ENCODE measurements around the gene NDUFB8. TPM values are rescaled to one million over a fixed set of nuclear protein-coding genes. Genes with fewer than 3 reads are reported as not detected.

The NDUFB8 gene
- total and polyA plus RNA-seq, 4 donors, result 72.4 to 297 (median 199) TPM

GRCh38 chr10:100534726-100535125, 5.1 kb upstream of the NDUFB8 start (continued):
- no peak for TF ChIP-seq CTCF (IDR thresholded peaks at IDR 0.05; ENCODE audit: low read depth, low read length, missing input control)
- no peak for TF ChIP-seq RAD21 (IDR thresholded peaks at IDR 0.05)

GRCh38 chr10:100531761-100532160, 2.1 kb upstream of the NDUFB8 start:
- TF ChIP-seq TAF1 (conservative IDR thresholded peaks at IDR 0.05) (no peak), REST (IDR thresholded peaks at IDR 0.05) (no peak), FOXA1 (IDR thresholded peaks at IDR 0.05) (no peak), HNF4G (IDR thresholded peaks at IDR 0.05) (no peak), CTCF (IDR thresholded peaks at IDR 0.05; ENCODE audit: low read depth, low read length, missing input control) (no peak), FOXA2 (IDR thresholded peaks at IDR 0.05) (no peak), EGR1 (IDR thresholded peaks at IDR 0.05; ENCODE audit: low read depth in 2 of 2) (no peak), MAX (IDR thresholded peaks at IDR 0.05) (no peak)
- Histone ChIP-seq H3K9ac (ENCODE audit: low read depth in 1 of 2, low read length in 2 of 2) (no peak overlapping the region), H3K9me3 (ENCODE audit: control insufficient read depth in 4 of 4, low read length in 3 of 4) (no peaks in the 10 kb centered on the region), H3K36me3 (ENCODE audit: control insufficient read depth in 4 of 4, insufficient read depth in 3 of 4, low read depth in 1 of 4, low read length in 3 of 4) (peaks cover 0 to 3% (median 3%) of the 10 kb centered on the region in 4 donors), H3K27ac (ENCODE audit: low read depth in 1 of 2, low read length in 2 of 2) (no peak overlapping the region), H3K4me3 (ENCODE audit: low read depth in 1 of 3, low read length in 3 of 3) (no peak overlapping the region), H3K4me1 (ENCODE audit: control insufficient read depth in 4 of 4, insufficient read depth in 4 of 4, low read length in 3 of 4) (peaks cover 4 to 36% (median 19%) of the 10 kb centered on the region in 4 donors), H3K27me3 (ENCODE audit: control insufficient read depth in 4 of 4, insufficient read depth in 4 of 4, low read length in 3 of 4) (no peaks in the 10 kb centered on the region)
- DNase-seq (ENCODE audit: low spot score), result no peak

- H3K4me1 ChIP-seq (ENCODE audit: control insufficient read depth in 4 of 4, insufficient read depth in 4 of 4, low read length in 3 of 4), result peaks cover 0 to 20% (median 9%) of the 10 kb centered on the region in 4 donors
Measured at GRCh38 chr10:100528921-100529474, 673 bp downstream of the NDUFB8 start.

More at GRCh38 chr10:100528921-100529474, 673 bp downstream of the NDUFB8 start:
- Histone ChIP-seq H3K4me3 (ENCODE audit: low read depth in 1 of 3, low read length in 3 of 3) (peak overlapping the region; percentile 74 to 92 (median 89)), H3K36me3 (ENCODE audit: control insufficient read depth in 4 of 4, insufficient read depth in 3 of 4, low read depth in 1 of 4, low read length in 3 of 4) (peaks cover 0 to 25% (median 22%) of the 10 kb centered on the region in 4 donors), H3K9ac (ENCODE audit: low read depth in 1 of 2, low read length in 2 of 2) (peak overlapping the region; percentile 55 to 82), H3K9me3 (ENCODE audit: control insufficient read depth in 4 of 4, low read length in 3 of 4) (no peaks in the 10 kb centered on the region), H3K27me3 (ENCODE audit: control insufficient read depth in 4 of 4, insufficient read depth in 4 of 4, low read length in 3 of 4) (no peaks in the 10 kb centered on the region), H3K27ac (ENCODE audit: low read depth in 1 of 2, low read length in 2 of 2) (peak overlapping the region; percentile 38 to 50)
- 6% methylated on average over 18 of the region's 18 CpGs for WGBS
- no peak for DNase-seq (ENCODE audit: low spot score)
- TF ChIP-seq TAF1 (conservative IDR thresholded peaks at IDR 0.05), result no peak
- TF ChIP-seq SP1 (IDR thresholded peaks at IDR 0.05), result no peak
- no peak for TF ChIP-seq CTCF (IDR thresholded peaks at IDR 0.05; ENCODE audit: low read depth, low read length, missing input control)
- no peak for TF ChIP-seq HNF4G (IDR thresholded peaks at IDR 0.05)
- TF ChIP-seq ATF3 (IDR thresholded peaks at IDR 0.05), result no peak
- no peak for TF ChIP-seq MAX (IDR thresholded peaks at IDR 0.05)

Data from liver (tissue), 9 donors.